Stimulated activated CD4-positive, alpha-beta T cell treated with anti-CD3 and anti-CD28 coated beads, Interleukin-4, amount 100 ng/mL, for 48 hours (primary cell): Measurements from ENCODE around the gene CLDN34.

Experiments
- DNase-seq, 2 donors: peaks; one replicate each; pipeline ENCODE4 v3.0.0-alpha.2; 2020; ENCODE audit warnings: low read depth in 2 of 2

CLDN34 gene, protein sequence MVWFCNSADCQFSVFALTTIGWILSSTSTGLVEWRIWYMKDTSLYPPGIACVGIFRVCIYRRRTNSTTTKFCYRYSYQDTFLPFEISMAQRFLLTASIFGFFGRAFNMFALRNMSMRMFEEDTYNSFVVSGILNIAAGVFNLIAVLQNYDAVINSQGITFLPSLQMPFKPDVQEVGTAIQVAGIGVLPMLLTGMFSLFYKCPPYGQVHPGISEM

DNA sequence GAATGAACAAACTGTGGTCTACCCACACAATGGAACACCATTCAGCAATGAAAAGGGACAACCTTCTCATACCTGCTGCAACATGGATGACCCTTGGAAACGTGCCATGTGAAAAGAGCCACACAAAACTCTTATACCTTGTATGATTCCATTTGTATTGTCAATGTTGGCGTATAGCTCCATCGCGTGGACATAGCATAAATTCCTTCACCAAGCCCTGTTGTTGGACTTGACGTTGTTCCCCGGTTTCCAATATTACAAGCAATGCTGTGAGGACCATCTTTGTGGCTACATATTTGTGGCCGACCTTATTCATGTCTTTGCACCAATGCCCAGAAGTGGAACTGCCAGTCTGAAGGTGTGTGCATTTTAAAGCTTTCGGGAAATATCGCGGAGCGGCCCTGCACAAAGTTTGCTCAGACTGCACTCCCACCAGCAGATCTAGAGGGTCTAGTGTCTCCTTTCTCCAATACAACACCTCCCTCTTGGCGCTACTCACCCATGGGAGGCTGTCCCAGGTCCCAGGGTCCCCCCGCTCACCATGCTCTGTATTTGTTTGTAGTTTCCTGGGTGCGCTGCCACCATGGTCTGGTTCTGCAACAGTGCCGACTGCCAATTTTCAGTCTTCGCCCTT, at the start of gene CLDN34:
Gene CLDN34 (plus strand): TSS at position 584 of the 634 bp plus-strand sequence. CDS start 0 bp downstream, at position 584.
- DNase-seq, result no peak

DNA sequence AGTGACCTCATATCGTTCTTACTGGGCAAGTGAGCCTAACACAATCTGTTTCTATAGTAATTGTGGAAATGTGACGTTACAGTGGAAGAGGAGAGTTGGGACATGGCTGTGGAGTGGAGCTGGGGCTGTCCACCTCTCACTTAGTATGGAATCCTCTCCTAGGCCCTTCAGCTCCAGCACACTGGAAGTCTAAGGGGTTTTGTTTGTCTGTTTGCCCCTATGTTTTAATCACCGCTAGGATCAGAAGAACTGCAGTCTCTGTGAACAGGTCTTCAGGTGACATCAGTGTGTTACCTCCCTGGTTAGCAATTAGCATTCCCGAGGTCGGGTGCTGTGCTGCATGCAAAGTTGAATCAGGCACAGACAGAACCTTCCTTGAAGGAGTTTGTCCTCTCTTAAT, 49.3 kb upstream of the CLDN34 start:
- no peak for DNase-seq

DNA sequence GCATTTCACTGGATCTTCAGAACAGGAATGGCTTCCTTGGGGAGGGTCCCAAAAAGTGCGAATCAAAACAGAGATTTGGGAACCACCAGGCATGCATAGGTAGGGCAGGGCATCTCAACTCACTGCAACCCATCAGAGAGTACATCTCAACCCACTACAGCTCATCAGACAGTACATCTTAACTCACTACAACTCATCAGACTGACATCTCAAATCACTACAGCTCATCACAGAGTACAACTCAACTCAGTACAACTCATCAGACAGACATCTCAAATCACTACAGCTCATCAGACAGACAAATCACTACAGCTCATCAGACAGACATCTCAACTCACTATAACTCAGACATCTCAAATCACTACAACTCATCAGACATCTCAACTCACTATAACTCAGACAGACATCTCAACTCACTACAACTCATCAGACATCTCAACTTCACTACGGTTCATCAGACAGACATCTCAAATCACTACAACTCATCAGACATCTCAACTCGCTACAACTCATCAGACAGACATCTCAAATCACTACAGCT, 47.5 kb upstream of the CLDN34 start:
- no peak for DNase-seq

DNA sequence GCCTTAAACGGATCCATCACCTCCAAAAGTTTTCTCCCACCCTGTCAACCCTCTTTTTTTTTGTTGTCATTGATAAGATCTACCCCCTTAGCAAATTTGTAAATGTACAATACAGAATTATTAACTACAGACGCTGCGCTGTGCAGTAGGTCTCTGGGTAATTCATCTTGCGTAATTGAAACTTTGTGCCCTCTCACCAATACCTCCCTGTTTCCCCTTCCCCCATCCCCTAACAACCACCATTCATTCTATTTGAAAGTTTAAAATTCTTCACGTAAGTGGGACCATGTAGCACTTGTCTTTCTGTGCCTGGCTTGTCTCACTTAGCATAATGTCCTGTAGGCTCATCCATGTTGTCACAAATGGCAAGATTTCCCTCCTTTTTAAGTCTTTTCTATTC, 45.8 kb upstream of the CLDN34 start:
- no peak for DNase-seq

DNA sequence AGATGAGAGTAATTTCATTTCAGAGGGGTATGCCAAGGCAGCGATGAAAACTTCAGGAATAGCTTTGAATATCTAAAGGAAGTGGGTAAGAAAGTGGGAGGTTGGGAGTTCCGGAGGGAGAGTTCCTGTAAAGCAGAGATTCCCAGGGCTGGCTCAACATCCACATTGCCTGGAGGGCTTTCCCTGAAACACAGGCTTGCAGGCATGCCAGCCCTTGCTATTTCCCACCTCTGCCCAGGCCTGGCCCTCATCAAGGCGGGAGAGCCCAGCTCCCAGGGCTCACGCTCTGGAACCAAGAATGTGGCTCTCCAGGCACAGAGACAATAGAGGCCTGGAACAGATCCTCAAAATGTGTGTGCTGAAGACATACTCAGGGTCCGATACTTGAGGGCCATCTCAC, 43.8 kb upstream of the CLDN34 start:
- DNase-seq, result no peak

DNA sequence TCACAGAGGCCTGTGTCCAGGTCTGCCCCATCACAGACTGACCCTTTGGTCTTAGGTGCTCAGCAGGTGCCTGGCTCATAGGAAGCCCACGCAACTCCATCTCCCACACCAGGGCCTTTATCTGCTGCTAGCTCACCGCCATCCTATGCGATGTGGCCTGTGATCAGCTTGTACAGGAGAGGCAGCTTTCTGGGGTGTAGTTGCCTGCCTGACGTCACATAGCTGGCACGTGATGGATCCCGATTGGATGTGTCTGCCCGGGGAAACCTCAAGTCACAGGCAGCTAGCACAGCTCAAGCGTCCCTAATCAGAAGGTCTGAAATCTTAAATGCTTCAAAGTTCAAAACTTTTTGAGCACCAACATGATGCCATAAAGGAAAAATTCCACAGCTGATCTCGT, 41.2 kb upstream of the CLDN34 start:
- DNase-seq, result no peak

DNA sequence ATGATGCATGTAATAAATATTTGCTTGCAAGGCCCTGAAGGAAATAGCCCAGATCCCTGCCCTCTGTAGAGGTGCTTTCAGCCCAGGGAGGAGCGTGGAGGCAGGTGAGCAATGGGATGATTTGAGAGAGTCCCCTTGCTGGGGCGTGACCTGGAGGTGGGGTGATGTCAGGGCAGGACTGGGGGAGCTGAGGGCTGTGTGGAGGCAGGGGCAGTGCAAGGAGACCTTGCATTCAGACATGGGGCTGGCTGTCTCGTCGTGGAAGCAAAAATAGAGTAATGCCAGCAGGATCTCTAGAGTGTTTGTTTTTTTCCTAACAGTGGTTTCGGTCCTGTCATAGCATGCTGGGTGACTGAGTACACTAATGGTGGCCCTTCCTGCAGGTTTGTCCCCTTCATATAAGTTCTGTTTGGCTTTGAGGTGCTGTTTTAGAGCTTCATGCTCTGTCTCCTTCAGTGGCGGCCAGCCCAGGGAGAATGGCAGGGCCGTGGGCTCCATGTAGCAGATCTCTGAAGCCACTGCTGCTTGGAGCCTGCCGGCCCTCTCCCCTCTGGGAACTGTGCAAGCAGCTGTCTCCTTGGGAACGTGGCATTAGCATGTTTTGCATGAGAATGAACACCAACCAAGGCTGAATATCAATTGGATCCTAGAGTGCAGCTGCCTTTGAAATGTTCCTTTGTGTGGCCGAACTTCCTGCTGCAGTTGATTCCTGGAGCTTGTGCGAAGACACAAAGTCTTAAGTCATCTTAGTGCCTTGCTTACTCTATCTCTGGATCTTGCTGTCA, 39.3 kb upstream of the CLDN34 start:
- no peak for DNase-seq

DNA sequence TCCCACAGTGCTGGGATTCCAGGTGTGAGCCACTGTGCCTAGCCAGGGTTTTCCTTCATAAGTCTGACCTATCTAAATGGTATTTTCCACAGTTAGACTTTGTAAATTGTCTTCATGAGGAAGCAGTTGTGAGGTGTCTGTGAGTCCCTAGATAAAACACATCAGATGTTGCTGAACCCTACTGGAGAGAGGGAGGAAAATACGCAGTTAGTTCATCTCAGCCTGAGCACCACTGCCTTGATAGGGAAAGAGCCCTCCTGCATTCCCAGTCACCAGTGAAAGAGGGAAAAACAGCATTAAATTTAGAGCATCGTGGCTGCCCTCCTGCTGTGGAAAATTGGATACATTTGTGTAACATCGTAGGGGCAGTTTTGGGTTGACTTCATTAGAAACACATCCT, 31.7 kb upstream of the CLDN34 start:
- no peak for DNase-seq

DNA sequence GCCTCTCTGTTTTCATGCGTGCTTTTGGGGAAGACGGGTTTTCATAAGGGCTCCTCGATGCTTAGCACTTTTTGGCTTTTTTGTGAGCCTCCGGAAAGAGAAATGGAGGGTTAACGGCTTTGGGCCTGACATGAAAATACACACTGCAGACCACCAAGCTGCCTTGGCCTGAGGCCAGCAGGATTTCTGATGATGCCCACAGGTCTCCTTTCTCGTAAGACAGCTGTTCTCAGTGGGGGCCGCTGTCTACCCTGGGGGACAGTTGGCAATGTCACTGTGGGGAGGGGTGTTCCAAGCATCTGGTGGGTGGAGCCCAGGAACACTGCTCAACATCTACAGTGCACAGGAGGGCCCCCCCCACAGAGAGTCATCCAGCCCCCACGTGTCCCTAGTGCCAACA, 29.4 kb upstream of the CLDN34 start:
- no peak for DNase-seq

DNA sequence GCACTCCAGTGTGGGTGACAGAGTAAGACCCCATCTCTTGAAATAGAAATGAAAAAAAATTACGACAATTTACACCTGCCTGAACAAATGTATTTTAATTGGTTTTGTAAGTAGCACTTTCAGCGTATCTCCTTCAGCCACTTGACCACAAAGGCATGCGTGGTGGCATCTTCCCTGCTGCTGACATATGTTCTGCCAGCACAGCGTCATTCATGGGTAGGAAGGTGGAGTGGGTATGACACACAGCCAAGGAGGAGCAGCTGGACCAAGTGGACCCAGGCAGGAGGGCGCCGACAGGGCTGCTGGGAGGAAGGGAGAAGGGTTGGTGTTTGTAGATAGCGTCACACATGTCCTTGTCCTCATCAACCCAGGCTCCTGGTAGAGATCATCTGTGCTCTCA, 28.6 kb upstream of the CLDN34 start:
- no peak for DNase-seq

DNA sequence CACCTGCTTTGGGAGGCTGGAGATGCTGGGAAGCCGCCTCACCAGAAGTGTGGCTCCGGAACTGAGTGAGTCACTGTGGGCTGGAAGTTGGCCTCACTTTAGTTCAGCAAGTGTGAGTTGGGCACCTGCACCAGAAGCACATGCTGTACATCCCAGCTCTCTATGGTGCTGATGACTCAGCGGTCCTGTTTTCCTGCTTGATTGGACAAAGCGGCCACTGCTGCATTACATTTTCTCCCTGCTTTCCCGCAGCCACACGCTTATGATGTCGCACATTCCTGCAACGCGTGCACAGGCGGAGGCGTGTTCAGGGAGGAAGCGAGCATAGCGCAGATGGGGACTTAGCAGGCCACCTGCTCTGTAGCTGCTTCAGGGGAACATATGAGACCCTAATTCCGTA, 26.7 kb upstream of the CLDN34 start:
- no peak for DNase-seq

DNA sequence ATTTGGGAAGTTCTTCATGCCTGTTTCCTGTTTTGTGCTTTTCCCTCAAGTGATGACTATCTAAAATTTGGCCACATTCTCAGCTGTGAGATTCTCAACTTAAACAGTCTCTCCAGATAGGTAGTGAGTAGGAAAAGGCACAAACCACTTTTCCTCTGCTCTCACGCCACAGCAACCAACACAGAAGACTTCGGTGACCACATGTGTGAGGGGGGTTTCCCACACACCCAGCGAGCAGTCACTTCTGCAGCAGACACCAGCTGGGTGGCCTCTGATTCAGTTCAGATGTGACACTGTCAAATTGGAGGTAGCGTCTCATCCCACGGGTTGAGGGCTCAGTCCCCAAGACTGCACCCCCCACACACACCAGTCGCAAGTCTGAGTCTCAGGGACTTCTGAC, 25.1 kb upstream of the CLDN34 start:
- DNase-seq, result peak; percentile 44 to 63

DNA sequence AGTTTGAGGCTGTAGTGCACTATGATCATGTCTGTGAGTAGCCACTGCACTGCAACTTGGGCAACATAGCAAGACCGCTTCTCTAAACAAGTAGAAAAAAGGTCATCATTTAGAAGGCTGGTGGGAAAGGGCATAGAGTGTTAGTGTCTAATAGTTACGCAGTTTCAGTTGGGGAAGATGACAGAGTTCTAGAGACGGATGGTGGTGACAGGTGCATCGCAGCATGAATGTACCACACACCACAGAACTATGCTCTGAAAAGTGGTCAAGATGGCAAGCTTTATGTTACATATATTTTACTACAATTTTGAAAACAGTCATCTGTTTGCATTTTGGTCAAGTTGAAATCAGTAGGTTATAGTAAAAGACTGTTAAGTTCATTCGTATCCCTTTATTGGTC, 23.7 kb upstream of the CLDN34 start:
- DNase-seq, result no peak

DNA sequence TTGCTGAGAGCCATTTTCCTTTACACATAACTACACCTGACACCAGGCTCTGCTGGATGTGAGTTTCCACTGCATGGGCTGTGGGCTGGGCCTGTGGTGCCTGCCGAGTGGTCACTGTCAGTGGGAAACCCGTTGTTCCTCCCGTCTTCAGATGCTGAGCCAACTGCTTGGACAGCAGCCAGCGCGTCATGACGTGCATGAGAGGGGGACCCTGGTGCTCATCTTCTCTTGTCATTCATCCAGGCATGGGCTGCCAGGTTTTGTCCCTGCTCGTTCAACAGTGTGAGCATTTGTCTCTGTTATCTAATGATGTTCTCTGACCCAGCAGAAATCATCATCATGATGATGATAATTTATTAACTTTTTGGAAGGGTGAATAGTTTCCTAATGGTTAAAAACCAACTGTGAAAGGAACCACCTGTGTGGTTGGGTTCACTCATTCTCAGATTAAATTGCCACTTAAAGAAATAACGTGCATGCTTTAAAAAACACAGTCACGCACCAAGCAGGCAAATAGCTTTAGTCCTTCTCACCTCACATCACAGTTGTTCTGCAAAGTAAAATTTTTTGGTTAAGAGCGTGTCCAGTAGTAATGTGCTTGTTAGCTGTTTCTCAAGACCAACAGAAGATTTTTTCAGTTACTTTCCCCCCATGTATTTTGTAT, 19.9 kb upstream of the CLDN34 start:
- DNase-seq, result no peak

DNA sequence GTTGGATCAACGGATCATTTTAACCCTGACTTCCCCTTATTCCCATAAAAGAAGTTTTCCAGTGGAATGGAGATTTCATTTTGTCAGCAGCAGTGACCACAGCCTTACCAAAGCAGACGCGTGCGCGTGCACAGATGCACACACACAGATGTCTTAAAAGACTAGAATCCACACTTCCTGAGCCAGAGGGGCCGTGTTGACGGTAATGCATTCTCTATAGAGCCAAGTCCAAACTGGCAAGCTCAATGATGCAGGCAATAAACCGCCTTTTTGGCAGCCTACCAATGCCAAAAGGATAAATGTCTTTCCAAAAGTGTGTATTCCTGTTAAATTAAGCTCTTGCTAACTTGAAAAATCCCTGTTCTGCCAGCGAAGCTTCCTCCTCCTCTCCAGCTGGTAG, 18.8 kb upstream of the CLDN34 start:
- no peak for DNase-seq

DNA sequence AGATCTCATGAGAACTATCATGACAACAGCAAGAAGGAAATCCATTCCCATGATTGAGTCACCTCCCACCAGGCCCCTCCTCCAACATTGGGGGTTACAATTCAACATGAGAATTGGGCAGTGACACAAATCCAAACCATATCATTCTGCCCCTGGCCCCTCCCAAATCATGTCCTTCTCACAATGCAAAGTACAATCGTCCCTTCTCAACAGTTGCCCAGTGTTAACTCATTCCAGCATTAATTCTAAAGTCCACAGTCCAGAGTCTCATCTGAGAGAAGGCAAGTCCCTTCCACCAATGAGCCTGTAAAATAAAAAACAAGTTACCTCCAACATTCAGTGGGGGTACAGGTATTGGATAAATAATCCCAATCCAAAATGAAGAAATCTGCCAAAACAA, 14.9 kb upstream of the CLDN34 start:
- DNase-seq, result no peak

DNA sequence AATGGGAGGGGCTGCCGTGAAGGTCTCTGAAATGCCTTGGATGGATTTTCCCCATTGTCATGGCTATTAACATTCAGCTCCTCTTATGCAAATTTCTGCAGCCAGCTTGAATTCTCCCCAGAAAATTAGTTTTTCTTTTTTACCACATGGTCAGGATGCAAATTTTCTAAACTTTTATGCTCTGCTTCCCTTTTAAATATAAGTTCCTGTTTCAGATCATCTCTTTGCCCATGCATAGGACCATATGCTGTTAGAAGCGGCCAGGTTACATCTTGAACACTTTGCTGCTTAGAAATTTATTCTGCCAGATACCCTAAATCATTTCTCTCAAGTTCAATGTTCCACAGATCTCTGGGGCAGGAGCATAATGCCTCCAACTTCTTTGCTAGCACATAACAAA, 13.8 kb upstream of the CLDN34 start:
- DNase-seq, result no peak

DNA sequence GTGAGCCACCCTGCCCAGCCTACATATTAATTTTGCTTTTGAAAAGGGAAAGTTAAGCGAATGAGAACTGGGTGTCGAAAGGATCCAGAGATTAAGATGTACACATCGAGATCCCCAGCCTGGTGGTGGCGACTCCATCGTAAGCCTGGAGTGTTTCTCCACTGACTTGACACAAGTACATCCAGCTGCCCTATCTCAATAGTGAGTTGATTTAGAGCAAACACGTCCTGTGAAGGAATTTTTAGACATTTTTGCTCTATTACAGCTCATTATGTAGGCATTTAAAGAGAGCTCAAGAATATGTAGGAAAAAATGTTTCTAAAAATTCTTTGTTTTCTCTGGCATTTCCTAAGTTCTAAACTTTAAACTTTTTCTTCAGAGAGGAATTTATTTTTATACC, 11.7 kb upstream of the CLDN34 start:
- DNase-seq, result no peak

DNA sequence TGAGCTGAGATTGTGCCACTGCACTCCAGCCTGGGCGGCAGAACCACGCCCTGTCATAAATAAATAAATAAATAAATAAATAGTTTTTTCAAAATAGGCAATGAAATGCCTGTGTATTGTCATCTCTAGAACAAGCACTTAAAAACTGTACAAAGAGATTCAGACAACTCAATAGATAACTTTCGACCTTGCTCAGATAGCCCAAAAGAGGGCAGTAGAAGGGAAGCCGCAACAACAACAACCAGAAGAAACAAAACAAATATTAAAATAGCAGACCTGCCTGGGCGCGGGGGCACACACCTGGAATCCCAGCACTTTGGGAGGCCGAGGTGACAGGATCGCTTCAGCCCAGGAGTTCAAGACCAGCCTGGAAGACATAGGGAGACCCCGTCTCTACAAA, 9.4 kb upstream of the CLDN34 start:
- no peak for DNase-seq

DNA sequence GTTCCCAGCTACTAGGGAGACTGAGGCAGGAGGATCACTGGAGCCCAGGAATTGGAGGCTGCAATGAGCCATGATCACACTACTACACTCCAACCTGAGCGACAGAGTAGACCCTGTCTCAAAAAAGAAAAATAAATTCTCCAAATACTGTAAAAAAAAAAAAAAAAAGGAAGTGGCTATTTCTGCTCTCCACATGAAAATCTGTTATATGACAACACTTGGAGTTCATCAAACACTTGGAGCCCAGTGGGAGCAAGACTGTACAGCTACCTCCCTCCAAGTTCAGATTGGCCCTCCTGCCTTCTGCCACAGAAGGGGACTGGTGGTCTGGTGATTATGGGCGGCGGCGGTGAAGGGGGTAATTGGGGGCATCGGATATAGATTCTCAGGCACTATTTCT, 9.0 kb upstream of the CLDN34 start:
- no peak for DNase-seq

DNA sequence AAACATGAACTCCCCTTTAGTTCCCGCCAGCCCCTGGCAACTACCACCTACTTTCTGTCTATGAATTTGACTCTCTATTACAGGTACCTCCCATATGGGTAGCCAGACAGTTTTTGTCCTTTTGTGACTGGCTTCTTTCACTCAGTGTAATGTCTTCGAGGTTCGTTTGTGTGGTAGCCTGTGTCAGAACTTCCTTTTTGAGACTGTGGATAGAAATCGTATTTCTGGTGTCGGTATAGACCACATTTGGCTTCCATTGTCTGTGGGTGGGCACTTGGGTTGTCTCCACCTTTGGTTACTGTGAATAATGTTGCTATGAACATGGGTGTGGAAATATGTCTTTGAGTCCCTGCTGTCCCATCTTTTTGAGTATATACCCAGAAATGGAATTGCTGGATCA, 5.4 kb upstream of the CLDN34 start:
- no peak for DNase-seq

DNA sequence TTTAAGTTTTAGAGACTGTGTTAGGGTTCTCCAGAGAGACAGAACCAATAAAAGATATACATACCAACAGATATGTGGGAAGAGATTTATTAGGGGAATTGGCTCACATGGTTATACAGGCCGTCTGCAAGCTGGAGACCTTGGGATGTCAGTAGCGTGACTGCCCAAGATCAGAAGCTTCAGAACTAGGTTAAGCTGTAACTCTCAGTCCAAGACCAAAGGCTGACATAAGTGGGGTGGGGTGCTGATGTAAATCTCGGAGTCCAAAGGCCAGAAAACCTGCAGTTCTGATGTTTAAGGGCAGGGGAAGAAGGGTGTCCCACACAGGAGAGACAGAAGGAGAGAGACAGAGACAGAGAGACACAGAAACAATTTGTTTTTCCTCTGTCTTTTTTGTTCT, 10.5 kb downstream of the CLDN34 start:
- DNase-seq, result no peak
